ENCODE results near the gene MSL2.
"Not testable (repeated sequence)": the region's sequence is repeated elsewhere in the genome, so short reads cannot be mapped to it uniquely, and the experiment has no call there.

The MSL2 gene

DNA sequence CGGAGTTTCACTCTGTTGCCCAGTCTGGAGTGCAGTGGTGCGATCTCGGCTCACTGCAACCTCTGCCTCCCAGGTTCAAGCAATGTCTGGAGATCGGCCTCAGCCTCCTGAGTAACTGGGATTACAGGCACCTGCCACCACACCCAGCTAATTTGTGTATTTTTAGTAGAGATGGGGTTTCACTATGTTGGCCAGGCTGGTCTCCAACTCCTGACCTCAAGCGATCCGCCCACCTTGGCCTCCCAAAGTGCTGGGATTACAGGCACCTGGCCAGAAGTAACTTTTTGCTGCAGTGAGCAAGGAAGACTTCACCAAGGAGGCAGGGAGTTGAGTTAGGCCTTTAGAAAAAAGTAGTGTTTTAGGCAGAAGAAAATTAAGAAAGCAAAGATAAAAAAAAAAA, 3.9 kb downstream of the MSL2 start:
- not testable (repeated sequence) for H3K27me3 ChIP-seq (ENCODE audit: control insufficient read depth in 1 of 2, insufficient read depth in 2 of 2, low read length in 2 of 2); H3K9me3 ChIP-seq (ENCODE audit: control insufficient read depth in 2 of 2, low read length in 2 of 2); H3K27ac ChIP-seq (ENCODE audit: low read length); H3K36me3 ChIP-seq (ENCODE audit: control insufficient read depth in 2 of 2, insufficient read depth in 2 of 2, low read length in 2 of 2)
- Histone ChIP-seq H3K4me3 (ENCODE audit: low read length in 2 of 2) (peak overlapping the region; percentile 32 to 96), H3K4me1 (ENCODE audit: control insufficient read depth, insufficient read depth, low read length) (peaks cover 14% of the 10 kb centered on the region), H3K9ac (ENCODE audit: low read length in 2 of 2) (peak overlapping the region in 1 of 2 donors; percentile 91)

DNA sequence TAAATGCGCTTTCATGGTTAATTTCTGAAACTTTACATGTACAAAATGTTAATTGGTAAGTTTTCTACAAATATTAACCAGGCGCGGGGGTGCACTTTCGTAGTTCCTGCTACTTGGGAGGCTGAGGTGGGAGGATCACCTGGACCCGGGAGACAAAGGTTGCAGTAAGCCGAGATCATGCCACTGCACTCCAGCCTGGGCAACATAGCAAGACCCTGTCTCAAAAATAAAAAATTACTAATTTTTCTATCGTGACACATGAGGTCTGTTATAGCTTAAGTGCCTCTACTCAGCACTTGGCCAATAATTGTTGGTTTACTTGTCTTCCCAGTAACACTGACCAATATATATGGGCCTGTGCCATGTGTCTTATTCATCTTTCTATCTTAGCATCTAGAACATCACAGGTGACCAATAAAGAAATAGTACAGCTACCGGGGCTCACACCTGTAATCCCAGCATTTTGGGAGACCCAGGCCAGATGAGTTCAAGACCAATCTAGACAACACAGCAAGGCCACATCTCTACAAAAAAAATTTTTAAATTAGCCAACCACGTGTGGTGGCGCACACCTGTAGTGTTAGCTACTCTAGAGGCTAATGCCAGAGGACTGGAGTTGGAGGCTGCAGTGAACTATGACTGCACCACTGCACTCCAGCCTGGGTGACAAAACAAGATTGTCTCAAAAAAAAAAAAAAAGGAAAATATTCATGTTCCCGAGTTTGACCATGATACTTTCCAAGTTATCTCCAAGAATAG, 6.1 kb downstream of the MSL2 start:
- no peak overlapping the region for H3K9ac ChIP-seq (ENCODE audit: low read length in 2 of 2)
- H3K4me1 ChIP-seq (ENCODE audit: control insufficient read depth, insufficient read depth, low read length) = peaks cover 20% of the 10 kb centered on the region
- H3K27me3 ChIP-seq (ENCODE audit: control insufficient read depth in 1 of 2, insufficient read depth in 2 of 2, low read length in 2 of 2) = no peaks in the 10 kb centered on the region
- no peak overlapping the region for H3K4me3 ChIP-seq (ENCODE audit: low read length in 2 of 2)
- no peak overlapping the region for H3K27ac ChIP-seq (ENCODE audit: low read length)
- H3K9me3 ChIP-seq (ENCODE audit: control insufficient read depth in 2 of 2, low read length in 2 of 2) = no peaks in the 10 kb centered on the region
- H3K36me3 ChIP-seq (ENCODE audit: control insufficient read depth in 2 of 2, insufficient read depth in 2 of 2, low read length in 2 of 2) = no peaks in the 10 kb centered on the region

DNA sequence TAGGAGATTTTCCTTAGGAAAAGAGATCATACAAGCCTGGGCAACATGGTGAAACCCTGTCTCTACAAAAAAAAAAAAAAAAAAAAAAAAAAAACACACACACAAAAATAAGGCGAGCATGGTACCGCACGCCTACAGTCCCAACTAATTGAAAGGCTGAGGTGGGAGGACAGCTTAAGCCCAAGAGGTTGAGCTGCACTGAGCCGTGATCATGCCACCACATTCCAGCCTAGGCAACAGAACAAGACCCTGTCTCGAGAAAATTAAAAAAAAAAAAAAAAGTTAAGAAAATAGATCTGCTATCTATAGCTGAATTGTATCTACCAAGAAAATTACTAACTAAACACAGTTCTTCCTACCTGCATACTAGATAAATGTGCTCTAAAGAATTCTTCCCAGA, 7.1 kb downstream of the MSL2 start:
- no peak overlapping the region for H3K4me3 ChIP-seq (ENCODE audit: low read length in 2 of 2)
- no peak overlapping the region for H3K9ac ChIP-seq (ENCODE audit: low read length in 2 of 2)
- H3K27ac ChIP-seq (ENCODE audit: low read length) = no peak overlapping the region
- H3K9me3 ChIP-seq (ENCODE audit: control insufficient read depth in 2 of 2, low read length in 2 of 2) = no peaks in the 10 kb centered on the region
- H3K4me1 ChIP-seq (ENCODE audit: control insufficient read depth, insufficient read depth, low read length) = peaks cover 20% of the 10 kb centered on the region
- H3K36me3 ChIP-seq (ENCODE audit: control insufficient read depth in 2 of 2, insufficient read depth in 2 of 2, low read length in 2 of 2) = no peaks in the 10 kb centered on the region
- H3K27me3 ChIP-seq (ENCODE audit: control insufficient read depth in 1 of 2, insufficient read depth in 2 of 2, low read length in 2 of 2) = no peaks in the 10 kb centered on the region

DNA sequence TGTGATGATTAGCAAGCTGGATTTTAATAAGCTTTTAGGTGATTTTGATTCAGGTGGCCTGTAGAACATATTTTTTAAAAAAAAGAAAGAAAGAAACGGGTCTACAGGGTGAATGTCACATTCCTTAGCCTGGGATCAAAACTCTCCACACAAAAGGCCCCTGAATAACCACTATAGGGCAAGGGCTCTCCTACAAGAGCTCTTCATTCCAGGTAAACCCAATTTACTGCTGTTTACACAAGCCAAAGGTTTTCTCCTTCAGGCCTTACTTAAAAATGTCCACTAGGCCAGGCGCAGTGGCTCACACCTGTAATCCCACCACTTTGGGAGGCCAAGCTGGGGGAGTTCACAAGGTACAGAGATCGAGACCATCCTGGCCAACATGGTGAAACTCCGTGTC, 8.3 kb downstream of the MSL2 start:
- no peaks in the 10 kb centered on the region for H3K36me3 ChIP-seq (ENCODE audit: control insufficient read depth in 2 of 2, insufficient read depth in 2 of 2, low read length in 2 of 2)
- no peak overlapping the region for H3K27ac ChIP-seq (ENCODE audit: low read length)
- H3K9me3 ChIP-seq (ENCODE audit: control insufficient read depth in 2 of 2, low read length in 2 of 2) = no peaks in the 10 kb centered on the region
- no peak overlapping the region for H3K4me3 ChIP-seq (ENCODE audit: low read length in 2 of 2)
- H3K4me1 ChIP-seq (ENCODE audit: control insufficient read depth, insufficient read depth, low read length) = peaks cover 19% of the 10 kb centered on the region
- no peak overlapping the region for H3K9ac ChIP-seq (ENCODE audit: low read length in 2 of 2)
- H3K27me3 ChIP-seq (ENCODE audit: control insufficient read depth in 1 of 2, insufficient read depth in 2 of 2, low read length in 2 of 2) = no peaks in the 10 kb centered on the region

- Histone ChIP-seq H3K27me3 (ENCODE audit: control insufficient read depth in 1 of 2, insufficient read depth in 2 of 2, low read length in 2 of 2) (no peaks in the 10 kb centered on the region), H3K9ac (ENCODE audit: low read length in 2 of 2) (no peak overlapping the region), H3K9me3 (ENCODE audit: control insufficient read depth in 2 of 2, low read length in 2 of 2) (no peaks in the 10 kb centered on the region), H3K4me1 (ENCODE audit: control insufficient read depth, insufficient read depth, low read length) (peaks cover 23% of the 10 kb centered on the region), H3K36me3 (ENCODE audit: control insufficient read depth in 2 of 2, insufficient read depth in 2 of 2, low read length in 2 of 2) (no peaks in the 10 kb centered on the region), H3K4me3 (ENCODE audit: low read length in 2 of 2) (no peak overlapping the region), H3K27ac (ENCODE audit: low read length) (no peak overlapping the region)
Observed at GRCh38 chr3:136186846-136187245, 9.3 kb downstream of the MSL2 start.

GRCh38 chr3:136186344-136186743, 9.8 kb downstream of the MSL2 start:
- no peaks in the 10 kb centered on the region for H3K27me3 ChIP-seq (ENCODE audit: control insufficient read depth in 1 of 2, insufficient read depth in 2 of 2, low read length in 2 of 2)
- H3K9me3 ChIP-seq (ENCODE audit: control insufficient read depth in 2 of 2, low read length in 2 of 2) = no peaks in the 10 kb centered on the region
- no peak overlapping the region for H3K9ac ChIP-seq (ENCODE audit: low read length in 2 of 2)
- no peak overlapping the region for H3K4me3 ChIP-seq (ENCODE audit: low read length in 2 of 2)
- H3K36me3 ChIP-seq (ENCODE audit: control insufficient read depth in 2 of 2, insufficient read depth in 2 of 2, low read length in 2 of 2) = no peaks in the 10 kb centered on the region
- H3K4me1 ChIP-seq (ENCODE audit: control insufficient read depth, insufficient read depth, low read length) = peaks cover 23% of the 10 kb centered on the region
- H3K27ac ChIP-seq (ENCODE audit: low read length) = no peak overlapping the region

GRCh38 chr3:136184703-136185102, 11.4 kb downstream of the MSL2 start:
- peaks cover 19% of the 10 kb centered on the region for H3K4me1 ChIP-seq (ENCODE audit: control insufficient read depth, insufficient read depth, low read length)
- no peaks in the 10 kb centered on the region for H3K27me3 ChIP-seq (ENCODE audit: control insufficient read depth in 1 of 2, insufficient read depth in 2 of 2, low read length in 2 of 2)
- no peaks in the 10 kb centered on the region for H3K36me3 ChIP-seq (ENCODE audit: control insufficient read depth in 2 of 2, insufficient read depth in 2 of 2, low read length in 2 of 2)
- H3K4me3 ChIP-seq (ENCODE audit: low read length in 2 of 2) = no peak overlapping the region
- no peak overlapping the region for H3K27ac ChIP-seq (ENCODE audit: low read length)
- no peak overlapping the region for H3K9ac ChIP-seq (ENCODE audit: low read length in 2 of 2)
- H3K9me3 ChIP-seq (ENCODE audit: control insufficient read depth in 2 of 2, low read length in 2 of 2) = no peaks in the 10 kb centered on the region

DNA sequence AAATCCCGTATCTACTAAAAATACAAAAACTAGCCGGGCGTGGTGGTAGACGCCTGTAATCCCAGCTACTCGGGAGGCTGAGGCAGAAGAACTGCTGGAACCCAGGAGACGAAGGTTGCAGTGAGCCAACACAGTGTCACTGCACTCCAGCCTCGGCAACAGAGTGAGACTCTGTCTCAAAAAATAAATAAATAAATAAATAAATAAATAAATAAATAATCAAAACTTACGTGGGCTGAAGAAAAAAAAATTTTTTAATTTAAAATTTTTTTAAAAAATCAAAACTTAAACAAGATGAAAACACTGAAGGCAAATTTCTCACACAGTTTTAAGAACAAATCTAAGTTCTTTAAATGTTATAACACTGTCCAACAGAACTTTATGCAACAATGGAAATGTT, 14.4 kb downstream of the MSL2 start:
- Histone ChIP-seq H3K4me1 (ENCODE audit: control insufficient read depth, insufficient read depth, low read length) (peaks cover 14% of the 10 kb centered on the region), H3K9me3 (ENCODE audit: control insufficient read depth in 2 of 2, low read length in 2 of 2) (no peaks in the 10 kb centered on the region), H3K4me3 (ENCODE audit: low read length in 2 of 2) (no peak overlapping the region), H3K9ac (ENCODE audit: low read length in 2 of 2) (no peak overlapping the region), H3K27ac (ENCODE audit: low read length) (no peak overlapping the region), H3K27me3 (ENCODE audit: control insufficient read depth in 1 of 2, insufficient read depth in 2 of 2, low read length in 2 of 2) (no peaks in the 10 kb centered on the region), H3K36me3 (ENCODE audit: control insufficient read depth in 2 of 2, insufficient read depth in 2 of 2, low read length in 2 of 2) (no peaks in the 10 kb centered on the region)

DNA sequence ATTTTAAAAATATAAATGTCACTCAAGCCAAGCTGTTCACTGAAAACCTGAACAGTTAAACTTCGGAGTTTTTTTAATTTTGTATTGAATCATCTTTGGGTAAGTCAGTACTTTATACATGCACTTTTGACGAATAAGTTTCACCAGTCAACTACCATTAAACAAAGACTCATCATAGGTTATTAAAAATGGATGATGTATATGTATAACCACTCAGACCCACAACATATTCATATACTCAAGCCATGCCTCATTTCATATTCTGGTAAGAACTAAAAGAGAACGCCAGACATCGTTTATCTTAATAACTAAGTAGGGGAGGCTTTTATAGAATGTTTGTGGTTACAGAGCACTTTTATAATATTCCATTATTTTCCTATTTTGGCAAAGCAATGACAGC, 18.3 kb downstream of the MSL2 start:
- no peak overlapping the region for H3K9ac ChIP-seq (ENCODE audit: low read length in 2 of 2)
- H3K36me3 ChIP-seq (ENCODE audit: control insufficient read depth in 2 of 2, insufficient read depth in 2 of 2, low read length in 2 of 2) = no peaks in the 10 kb centered on the region
- no peaks in the 10 kb centered on the region for H3K27me3 ChIP-seq (ENCODE audit: control insufficient read depth in 1 of 2, insufficient read depth in 2 of 2, low read length in 2 of 2)
- H3K27ac ChIP-seq (ENCODE audit: low read length) = no peak overlapping the region
- H3K4me1 ChIP-seq (ENCODE audit: control insufficient read depth, insufficient read depth, low read length) = peaks cover 9% of the 10 kb centered on the region
- H3K9me3 ChIP-seq (ENCODE audit: control insufficient read depth in 2 of 2, low read length in 2 of 2) = no peaks in the 10 kb centered on the region
- no peak overlapping the region for H3K4me3 ChIP-seq (ENCODE audit: low read length in 2 of 2)

GRCh38 chr3:136173939-136174490, 22.1 kb downstream of the MSL2 start:
- H3K27ac ChIP-seq (ENCODE audit: low read length) = no peak overlapping the region

GRCh38 chr3:136171097-136171542, 25.0 kb downstream of the MSL2 start:
- Histone ChIP-seq H3K9me3 (ENCODE audit: control insufficient read depth in 2 of 2, low read length in 2 of 2) (no peaks in the 10 kb centered on the region), H3K27me3 (ENCODE audit: control insufficient read depth in 1 of 2, insufficient read depth in 2 of 2, low read length in 2 of 2) (no peaks in the 10 kb centered on the region), H3K36me3 (ENCODE audit: control insufficient read depth in 2 of 2, insufficient read depth in 2 of 2, low read length in 2 of 2) (no peaks in the 10 kb centered on the region), H3K4me1 (ENCODE audit: control insufficient read depth, insufficient read depth, low read length) (no peaks in the 10 kb centered on the region), H3K27ac (ENCODE audit: low read length) (no peak overlapping the region), H3K4me3 (ENCODE audit: low read length in 2 of 2) (no peak overlapping the region), H3K9ac (ENCODE audit: low read length in 2 of 2) (no peak overlapping the region)

More at GRCh38 chr3:136173939-136174490, 22.1 kb downstream of the MSL2 start:
- Histone ChIP-seq H3K27me3 (ENCODE audit: control insufficient read depth in 1 of 2, insufficient read depth in 2 of 2, low read length in 2 of 2) (no peaks in the 10 kb centered on the region), H3K4me1 (ENCODE audit: control insufficient read depth, insufficient read depth, low read length) (peaks cover 2% of the 10 kb centered on the region), H3K9me3 (ENCODE audit: control insufficient read depth in 2 of 2, low read length in 2 of 2) (no peaks in the 10 kb centered on the region), H3K9ac (ENCODE audit: low read length in 2 of 2) (no peak overlapping the region), H3K36me3 (ENCODE audit: control insufficient read depth in 2 of 2, insufficient read depth in 2 of 2, low read length in 2 of 2) (no peaks in the 10 kb centered on the region), H3K4me3 (ENCODE audit: low read length in 2 of 2) (no peak overlapping the region)
